ENCODE measurements around the gene SWAP70. TPM values are rescaled to one million over a fixed set of nuclear protein-coding genes. Genes with fewer than 3 reads are reported as not detected.

Gene SWAP70
- total RNA-seq, 1 experiment from 2014 or later: 8.6 TPM

DNA sequence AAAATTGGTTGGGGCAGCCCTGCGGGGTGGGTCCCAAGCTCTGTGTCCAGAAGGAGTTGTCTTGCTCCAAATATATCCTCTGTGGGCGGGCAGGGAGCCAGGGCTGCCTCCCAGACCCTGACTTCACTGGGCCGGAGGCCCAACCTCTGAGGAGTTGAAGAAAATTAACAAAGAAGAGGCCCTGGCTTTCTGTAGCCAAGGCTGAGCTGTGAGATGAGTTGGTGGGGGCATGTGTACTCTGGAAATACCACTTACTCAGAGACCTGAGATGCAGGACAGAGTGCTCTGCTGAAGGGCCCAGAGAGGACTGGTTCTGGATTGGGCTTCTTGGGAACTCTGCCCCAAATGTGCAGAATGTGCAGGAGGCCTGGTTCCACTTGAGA lies 96.3 kb downstream of the SWAP70 start:
- Histone ChIP-seq H3K79me2 (ENCODE audit: low read length) (no peaks in the 10 kb centered on the region), H3K9me3 (ENCODE audit: low read length) (no peaks in the 10 kb centered on the region), H3K27me3 (ENCODE audit: low read length) (no peaks in the 10 kb centered on the region), H3K36me3 (ENCODE audit: low read depth, low read length) (no peaks in the 10 kb centered on the region), H3K27ac (ENCODE audit: low read length) (peak overlapping the region; percentile 26), H3K9ac (ENCODE audit: low read length) (no peak overlapping the region), H2AFZ (ENCODE audit: low read length) (no peak overlapping the region), H3K4me2 (ENCODE audit: low read length) (peak overlapping the region; percentile 52), H3F3A (ENCODE audit: low read length, unreplicated experiment) (no peaks in the 10 kb centered on the region), H3K9me2 (replicated peaks; ENCODE audit: low read length) (no peaks in the 10 kb centered on the region), H3K4me1 (ENCODE audit: insufficient read depth, low read length) (peaks cover 30% of the 10 kb centered on the region), H3K4me3 (ENCODE audit: low read length) (no peak overlapping the region), H4K20me1 (ENCODE audit: low read length) (no peaks in the 10 kb centered on the region)
- POLR2A ChIA-PET (ENCODE audit: unreplicated experiment): interaction anchor here (0.6 kb wide), 2 partner anchors 538 to 692 kb away, joined by 3 to 4 read pairs; no protein-coding TSS in a partner anchor
- no TSS peak for BruUV-seq (replicated peaks)
- ATAC-seq (peak; percentile 6), DNase-seq (peak; percentile 42)
- CTCF ChIA-PET: interaction anchor here (1.0 to 1.2 kb wide), 3 partner anchors 103 to 563 kb away, joined by 3 to 8 read pairs (median 5); no protein-coding TSS in a partner anchor
- intact Hi-C loops (cut with micrococcal nuclease): no loop called here
- TF ChIP-seq CTCF (conservative IDR thresholded peaks at IDR 0.05; ENCODE audit: low read depth, low read length) (no peak), EZH2phosphoT487 (IDR thresholded peaks at IDR 0.05; ENCODE audit: borderline replicate concordance, low read length) (no peak), EZH2 (IDR thresholded peaks at IDR 0.05; ENCODE audit: low read length, unreplicated experiment) (no peak)

DNA sequence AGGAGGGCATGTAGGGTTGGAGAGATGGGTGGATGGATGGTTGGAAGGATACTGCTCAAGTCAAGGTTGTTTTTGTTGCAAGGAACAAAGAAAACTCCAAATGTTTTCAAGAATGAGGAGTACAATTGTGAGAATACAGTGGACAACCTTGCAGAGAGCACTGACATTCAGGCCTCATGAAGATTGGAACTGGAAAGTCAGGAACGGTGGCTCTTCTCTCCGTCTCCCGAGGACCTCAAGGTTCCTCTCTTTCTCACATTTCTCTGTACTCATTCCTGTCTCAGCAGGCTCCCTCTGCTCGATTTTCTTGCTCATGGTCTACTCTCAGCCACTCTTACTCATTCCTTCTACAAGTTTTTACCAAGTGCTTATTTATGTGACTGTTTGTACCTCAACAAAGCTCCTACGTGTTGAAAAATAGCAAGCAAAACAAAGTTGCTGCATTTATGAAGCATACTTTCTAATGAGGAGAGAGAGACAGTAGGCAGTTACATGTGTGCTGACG lies 97.6 kb downstream of the SWAP70 start:
- H2AFZ ChIP-seq (ENCODE audit: low read length): no peak overlapping the region
- no peaks in the 10 kb centered on the region for H3K27me3 ChIP-seq (ENCODE audit: low read length)
- no peaks in the 10 kb centered on the region for H3K36me3 ChIP-seq (ENCODE audit: low read depth, low read length)
- no peak for TF ChIP-seq CTCF (conservative IDR thresholded peaks at IDR 0.05; ENCODE audit: low read depth, low read length)
- TF ChIP-seq EZH2 (IDR thresholded peaks at IDR 0.05; ENCODE audit: low read length, unreplicated experiment): no peak
- TF ChIP-seq EZH2phosphoT487 (IDR thresholded peaks at IDR 0.05; ENCODE audit: borderline replicate concordance, low read length): no peak
- intact Hi-C loops (cut with micrococcal nuclease): no loop called here
- H3K27ac ChIP-seq (ENCODE audit: low read length): no peak overlapping the region
- H3K4me3 ChIP-seq (ENCODE audit: low read length): no peak overlapping the region
- ChIA-PET POLR2A (ENCODE audit: unreplicated experiment) (no interaction called here), CTCF (no interaction called here)
- ATAC-seq (no peak), DNase-seq (no peak)
- no peaks in the 10 kb centered on the region for H3K9me3 ChIP-seq (ENCODE audit: low read length)
- BruUV-seq (replicated peaks): no TSS peak
- no peak overlapping the region for H3K9ac ChIP-seq (ENCODE audit: low read length)
- H3K9me2 ChIP-seq (replicated peaks; ENCODE audit: low read length): no peaks in the 10 kb centered on the region
- H4K20me1 ChIP-seq (ENCODE audit: low read length): no peaks in the 10 kb centered on the region
- peaks cover 26% of the 10 kb centered on the region for H3K4me1 ChIP-seq (ENCODE audit: insufficient read depth, low read length)
- H3K79me2 ChIP-seq (ENCODE audit: low read length): no peaks in the 10 kb centered on the region
- H3K4me2 ChIP-seq (ENCODE audit: low read length): no peak overlapping the region
- H3F3A ChIP-seq (ENCODE audit: low read length, unreplicated experiment): no peaks in the 10 kb centered on the region

DNA sequence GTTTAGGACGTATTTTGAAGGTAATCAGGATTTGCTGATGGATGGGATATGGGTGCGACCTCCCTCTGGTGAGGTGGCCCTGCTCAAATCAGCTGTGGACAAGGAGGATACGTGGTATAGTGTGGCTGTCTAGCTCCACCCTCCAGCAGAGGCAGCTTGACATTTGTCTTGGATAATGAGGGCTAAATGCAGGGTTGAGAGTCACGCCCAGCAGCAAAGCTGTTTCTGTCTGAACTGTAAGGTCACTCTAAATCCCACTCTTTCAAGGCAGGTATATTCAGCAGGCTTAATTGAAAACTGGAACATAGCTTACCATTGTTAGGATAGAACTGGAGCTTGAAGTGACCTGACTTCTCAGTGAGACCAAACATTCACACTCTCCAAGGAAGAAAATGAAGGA lies 98.7 kb downstream of the SWAP70 start:
- ATAC-seq (no peak), DNase-seq (no peak)
- H3K36me3 ChIP-seq (ENCODE audit: low read depth, low read length): no peaks in the 10 kb centered on the region
- POLR2A ChIA-PET (ENCODE audit: unreplicated experiment): no interaction called here
- H3K4me3 ChIP-seq (ENCODE audit: low read length): no peak overlapping the region
- no peak overlapping the region for H3K9ac ChIP-seq (ENCODE audit: low read length)
- H3K9me2 ChIP-seq (replicated peaks; ENCODE audit: low read length): no peaks in the 10 kb centered on the region
- intact Hi-C loops (cut with micrococcal nuclease): no loop called here
- peaks cover 24% of the 10 kb centered on the region for H3K4me1 ChIP-seq (ENCODE audit: insufficient read depth, low read length)
- no TSS peak for BruUV-seq (replicated peaks)
- TF ChIP-seq EZH2phosphoT487 (IDR thresholded peaks at IDR 0.05; ENCODE audit: borderline replicate concordance, low read length) (no peak), EZH2 (IDR thresholded peaks at IDR 0.05; ENCODE audit: low read length, unreplicated experiment) (no peak), CTCF (conservative IDR thresholded peaks at IDR 0.05; ENCODE audit: low read depth, low read length) (no peak)
- H2AFZ ChIP-seq (ENCODE audit: low read length): no peak overlapping the region
- H4K20me1 ChIP-seq (ENCODE audit: low read length): no peaks in the 10 kb centered on the region
- no peak overlapping the region for H3K4me2 ChIP-seq (ENCODE audit: low read length)
- no peaks in the 10 kb centered on the region for H3K27me3 ChIP-seq (ENCODE audit: low read length)
- H3K79me2 ChIP-seq (ENCODE audit: low read length): no peaks in the 10 kb centered on the region
- CTCF ChIA-PET: no interaction called here
- no peaks in the 10 kb centered on the region for H3F3A ChIP-seq (ENCODE audit: low read length, unreplicated experiment)
- no peak overlapping the region for H3K27ac ChIP-seq (ENCODE audit: low read length)
- H3K9me3 ChIP-seq (ENCODE audit: low read length): no peaks in the 10 kb centered on the region

All from PC-3 (cell line).